ENCODE data around the gene SNX33. TPM values are rescaled to one million over a fixed set of nuclear protein-coding genes. Genes with fewer than 3 reads are reported as not detected.
"Not testable (repeated sequence)": the region's sequence is repeated elsewhere in the genome, so short reads cannot be mapped to it uniquely, and the experiment has no call there.

SNX33 gene
- total RNA-seq, 1 donor from 2014 or later = 36.3 TPM

DNA sequence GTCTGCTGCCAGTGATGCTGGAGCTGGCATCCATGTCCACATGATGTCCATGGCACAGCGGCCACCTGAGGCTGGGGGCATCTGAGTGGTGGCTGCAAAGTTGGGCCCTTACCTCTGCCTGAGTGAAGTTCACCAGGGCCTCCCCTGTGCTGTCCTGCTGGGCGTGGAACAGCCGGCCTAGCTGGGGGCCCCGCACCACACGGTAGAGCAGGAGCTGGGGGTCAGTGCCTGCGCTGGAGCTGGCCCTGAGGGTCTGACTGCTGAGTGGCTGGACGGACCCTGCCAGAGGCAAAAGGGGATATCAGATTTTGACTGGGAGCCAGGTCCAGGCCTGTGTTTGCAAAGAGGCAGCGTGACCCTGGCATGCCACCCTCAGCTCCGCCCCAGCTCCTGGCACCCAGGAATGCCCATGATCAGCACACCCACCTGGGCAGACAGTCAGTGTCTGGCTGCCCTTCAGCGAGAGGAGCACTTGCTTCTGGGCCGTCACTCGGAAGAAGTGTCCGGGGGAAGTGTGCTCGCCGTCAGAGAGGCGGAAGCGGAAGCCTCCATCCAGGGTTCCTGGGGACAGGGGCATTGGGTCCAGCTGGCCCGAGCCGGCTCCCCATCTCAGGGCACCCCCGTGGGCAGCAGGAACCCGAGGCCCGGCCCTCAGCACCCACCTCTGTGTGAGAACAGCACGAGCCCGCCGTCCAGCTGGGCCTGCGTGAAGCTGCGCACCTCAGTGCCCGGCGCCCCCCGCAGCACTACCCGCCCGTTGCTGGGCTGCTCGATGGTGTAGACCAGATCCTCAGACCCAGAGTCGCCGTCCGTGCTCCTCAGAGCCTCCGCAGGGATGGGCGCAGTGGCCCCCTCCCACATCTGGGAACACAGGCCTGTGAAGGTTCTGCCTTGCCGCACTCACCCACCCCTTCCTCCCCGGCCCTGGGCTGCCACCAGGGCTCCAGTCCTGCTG lies 34.7 kb downstream of the SNX33 start:
- TF ChIP-seq, protein P1, sequence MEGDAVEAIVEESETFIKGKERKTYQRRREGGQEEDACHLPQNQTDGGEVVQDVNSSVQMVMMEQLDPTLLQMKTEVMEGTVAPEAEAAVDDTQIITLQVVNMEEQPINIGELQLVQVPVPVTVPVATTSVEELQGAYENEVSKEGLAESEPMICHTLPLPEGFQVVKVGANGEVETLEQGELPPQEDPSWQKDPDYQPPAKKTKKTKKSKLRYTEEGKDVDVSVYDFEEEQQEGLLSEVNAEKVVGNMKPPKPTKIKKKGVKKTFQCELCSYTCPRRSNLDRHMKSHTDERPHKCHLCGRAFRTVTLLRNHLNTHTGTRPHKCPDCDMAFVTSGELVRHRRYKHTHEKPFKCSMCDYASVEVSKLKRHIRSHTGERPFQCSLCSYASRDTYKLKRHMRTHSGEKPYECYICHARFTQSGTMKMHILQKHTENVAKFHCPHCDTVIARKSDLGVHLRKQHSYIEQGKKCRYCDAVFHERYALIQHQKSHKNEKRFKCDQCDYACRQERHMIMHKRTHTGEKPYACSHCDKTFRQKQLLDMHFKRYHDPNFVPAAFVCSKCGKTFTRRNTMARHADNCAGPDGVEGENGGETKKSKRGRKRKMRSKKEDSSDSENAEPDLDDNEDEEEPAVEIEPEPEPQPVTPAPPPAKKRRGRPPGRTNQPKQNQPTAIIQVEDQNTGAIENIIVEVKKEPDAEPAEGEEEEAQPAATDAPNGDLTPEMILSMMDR (IDR thresholded peaks at IDR 0.05) = no peak
- no peaks in the 10 kb centered on the region for H3K27me3 Mint-ChIP-seq (ENCODE audit: unreplicated experiment)
- no peak overlapping the region for H3K4me3 Mint-ChIP-seq (ENCODE audit: unreplicated experiment)
- H3K9me3 Mint-ChIP-seq (ENCODE audit: unreplicated experiment) = no peaks in the 10 kb centered on the region
- H3K27ac Mint-ChIP-seq (ENCODE audit: unreplicated experiment) = no peak overlapping the region
- H3K4me1 Mint-ChIP-seq (ENCODE audit: unreplicated experiment) = peaks cover 3% of the 10 kb centered on the region
- no peak for DNase-seq (ENCODE audit: extremely low spot score, unreplicated experiment)
- H3K36me3 Mint-ChIP-seq (ENCODE audit: unreplicated experiment) = peaks cover 2% of the 10 kb centered on the region

DNA sequence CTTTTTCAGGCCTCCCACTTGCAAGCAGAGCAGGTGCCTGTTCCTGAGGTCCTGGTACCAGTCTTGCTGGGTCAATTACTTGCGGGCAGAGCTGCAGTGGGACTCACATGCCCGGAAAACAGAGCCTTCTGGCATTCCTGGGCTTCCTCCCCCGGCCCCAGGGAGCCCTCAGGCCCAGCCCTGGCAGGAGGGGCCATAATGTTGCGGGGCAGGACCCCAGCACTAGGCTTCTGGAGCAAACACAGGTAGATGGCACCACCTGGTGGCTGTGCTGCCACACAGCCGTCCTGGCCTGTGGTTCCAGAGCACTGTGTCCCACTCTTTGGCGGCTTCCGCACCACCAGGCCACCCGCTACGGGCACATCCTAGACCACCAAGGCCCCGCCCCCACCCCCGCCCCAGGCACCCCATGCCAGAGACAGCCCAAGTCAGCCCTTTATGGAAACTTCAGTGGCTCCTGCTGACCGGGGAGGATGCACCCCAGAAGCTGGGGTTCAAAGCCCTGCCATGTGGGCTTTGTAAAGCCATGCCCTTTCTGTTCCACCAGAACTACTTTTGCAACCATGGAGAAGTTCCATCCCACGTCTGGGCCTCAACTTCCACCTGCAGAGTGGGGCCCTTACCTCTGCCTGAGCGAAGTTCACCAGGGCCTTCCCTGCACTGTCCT lies 36.1 kb downstream of the SNX33 start:
- not testable (repeated sequence) for H3K27ac Mint-ChIP-seq (ENCODE audit: unreplicated experiment); H3K27me3 Mint-ChIP-seq (ENCODE audit: unreplicated experiment); H3K4me3 Mint-ChIP-seq (ENCODE audit: unreplicated experiment); H3K36me3 Mint-ChIP-seq (ENCODE audit: unreplicated experiment); H3K9me3 Mint-ChIP-seq (ENCODE audit: unreplicated experiment); H3K4me1 Mint-ChIP-seq (ENCODE audit: unreplicated experiment)
- TF ChIP-seq, protein P1 (IDR thresholded peaks at IDR 0.05) = peak; percentile 88
- peak; percentile 90 for DNase-seq (ENCODE audit: extremely low spot score, unreplicated experiment)

DNA sequence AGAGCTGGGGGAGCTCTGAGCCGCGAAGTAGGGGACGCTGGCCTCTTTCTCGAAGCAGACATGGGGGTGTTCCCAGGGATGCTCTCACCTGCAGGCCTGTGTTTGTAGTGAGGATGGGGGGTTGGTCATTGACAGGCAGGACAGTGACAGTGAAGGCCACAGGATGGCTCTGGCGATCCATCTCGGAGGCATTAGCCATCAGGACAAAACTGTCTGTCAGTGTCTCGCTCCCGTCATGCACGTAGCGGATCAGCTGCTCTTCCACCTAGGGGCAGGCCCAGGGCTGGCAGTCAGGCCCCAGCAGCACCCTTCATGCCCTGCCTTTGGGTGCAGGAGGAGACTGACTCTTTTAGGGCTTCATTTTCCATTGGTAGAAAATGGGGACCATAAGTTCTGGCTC lies 36.9 kb downstream of the SNX33 start:
- Mint-ChIP-seq H3K36me3 (ENCODE audit: unreplicated experiment) (peaks cover 2% of the 10 kb centered on the region), H3K27me3 (ENCODE audit: unreplicated experiment) (no peaks in the 10 kb centered on the region), H3K4me3 (ENCODE audit: unreplicated experiment) (no peak overlapping the region), H3K27ac (ENCODE audit: unreplicated experiment) (no peak overlapping the region), H3K4me1 (ENCODE audit: unreplicated experiment) (peaks cover 3% of the 10 kb centered on the region), H3K9me3 (ENCODE audit: unreplicated experiment) (no peaks in the 10 kb centered on the region)
- TF ChIP-seq, protein P1 (IDR thresholded peaks at IDR 0.05) = no peak
- no peak for DNase-seq (ENCODE audit: extremely low spot score, unreplicated experiment)

DNA sequence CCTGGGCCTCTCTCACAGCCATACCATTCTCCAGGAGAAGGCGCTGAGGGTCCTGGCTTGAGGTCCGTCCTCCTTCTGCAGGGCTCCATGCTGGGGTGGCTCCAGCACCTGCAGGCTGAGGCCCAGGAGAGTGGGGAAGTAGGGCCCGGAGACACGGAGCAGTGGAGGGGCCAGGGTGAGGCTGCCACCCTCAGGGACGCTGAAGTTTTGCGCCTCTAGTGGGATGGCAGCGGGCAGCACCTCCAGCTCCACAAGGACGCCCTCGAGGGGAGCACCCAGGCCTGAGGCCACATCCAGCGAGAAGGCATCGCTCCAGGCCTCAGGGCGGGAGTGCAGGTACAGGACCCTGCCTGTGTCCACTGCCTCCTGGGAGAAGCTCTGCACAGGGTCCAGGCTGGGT lies 37.5 kb downstream of the SNX33 start:
- no peak overlapping the region for H3K4me3 Mint-ChIP-seq (ENCODE audit: unreplicated experiment)
- H3K9me3 Mint-ChIP-seq (ENCODE audit: unreplicated experiment) = no peaks in the 10 kb centered on the region
- H3K27ac Mint-ChIP-seq (ENCODE audit: unreplicated experiment) = no peak overlapping the region
- TF ChIP-seq, protein P1 (IDR thresholded peaks at IDR 0.05) = no peak
- peaks cover 3% of the 10 kb centered on the region for H3K4me1 Mint-ChIP-seq (ENCODE audit: unreplicated experiment)
- H3K36me3 Mint-ChIP-seq (ENCODE audit: unreplicated experiment) = peaks cover 2% of the 10 kb centered on the region
- no peaks in the 10 kb centered on the region for H3K27me3 Mint-ChIP-seq (ENCODE audit: unreplicated experiment)
- no peak for DNase-seq (ENCODE audit: extremely low spot score, unreplicated experiment)

DNA sequence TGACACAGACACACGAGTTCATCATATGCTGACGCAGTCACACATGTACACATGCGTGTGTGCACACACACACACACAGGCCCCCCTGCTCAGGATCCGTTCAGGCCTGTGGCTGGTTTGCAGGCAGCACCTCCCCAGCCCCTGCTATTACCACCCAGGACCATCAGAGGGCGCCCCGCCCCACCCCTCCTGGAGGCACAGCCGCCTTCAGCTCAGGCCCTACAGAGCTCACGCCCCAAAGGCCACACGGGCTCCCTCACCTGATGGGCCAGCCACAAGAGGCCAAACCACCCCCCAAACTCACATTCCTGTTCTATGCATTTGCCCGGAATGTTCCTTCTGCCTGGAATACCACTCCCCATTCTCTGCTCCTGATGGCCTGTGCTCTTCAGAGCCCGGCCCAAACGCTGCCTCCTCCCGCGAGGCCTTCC lies 38.5 kb downstream of the SNX33 start:
- peak; percentile 95 for DNase-seq (ENCODE audit: extremely low spot score, unreplicated experiment)
- TF ChIP-seq, protein P1 (IDR thresholded peaks at IDR 0.05) = peak; percentile 80
- H3K27ac Mint-ChIP-seq (ENCODE audit: unreplicated experiment); H3K4me3 Mint-ChIP-seq (ENCODE audit: unreplicated experiment); H3K9me3 Mint-ChIP-seq (ENCODE audit: unreplicated experiment); H3K27me3 Mint-ChIP-seq (ENCODE audit: unreplicated experiment); H3K36me3 Mint-ChIP-seq (ENCODE audit: unreplicated experiment); H3K4me1 Mint-ChIP-seq (ENCODE audit: unreplicated experiment): not testable (repeated sequence)

Measured in osteocyte (in vitro differentiated cells).